ENCODE measurements around the gene KLHL14.

DNA sequence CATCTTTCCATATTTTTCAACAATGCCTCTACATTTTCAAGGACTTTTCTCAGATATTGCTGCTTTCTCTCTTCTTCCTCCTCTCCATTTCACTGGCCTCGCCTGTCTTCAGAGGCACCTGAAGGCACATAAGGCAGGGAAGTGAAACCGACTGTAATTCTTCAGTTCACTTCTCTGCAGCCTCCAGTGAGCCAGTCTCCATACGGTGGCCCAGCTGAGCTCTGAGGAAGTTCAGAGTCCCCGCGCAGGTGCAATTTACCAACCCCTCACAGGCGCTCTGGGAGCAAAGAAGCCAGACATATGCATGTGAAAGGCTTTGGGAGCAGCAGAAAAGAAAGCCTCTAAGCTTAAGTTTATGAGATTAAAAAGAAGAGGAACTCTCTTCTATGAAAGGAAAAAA, 12.4 kb downstream of the KLHL14 start:
- TF ChIP-seq, protein P1, sequence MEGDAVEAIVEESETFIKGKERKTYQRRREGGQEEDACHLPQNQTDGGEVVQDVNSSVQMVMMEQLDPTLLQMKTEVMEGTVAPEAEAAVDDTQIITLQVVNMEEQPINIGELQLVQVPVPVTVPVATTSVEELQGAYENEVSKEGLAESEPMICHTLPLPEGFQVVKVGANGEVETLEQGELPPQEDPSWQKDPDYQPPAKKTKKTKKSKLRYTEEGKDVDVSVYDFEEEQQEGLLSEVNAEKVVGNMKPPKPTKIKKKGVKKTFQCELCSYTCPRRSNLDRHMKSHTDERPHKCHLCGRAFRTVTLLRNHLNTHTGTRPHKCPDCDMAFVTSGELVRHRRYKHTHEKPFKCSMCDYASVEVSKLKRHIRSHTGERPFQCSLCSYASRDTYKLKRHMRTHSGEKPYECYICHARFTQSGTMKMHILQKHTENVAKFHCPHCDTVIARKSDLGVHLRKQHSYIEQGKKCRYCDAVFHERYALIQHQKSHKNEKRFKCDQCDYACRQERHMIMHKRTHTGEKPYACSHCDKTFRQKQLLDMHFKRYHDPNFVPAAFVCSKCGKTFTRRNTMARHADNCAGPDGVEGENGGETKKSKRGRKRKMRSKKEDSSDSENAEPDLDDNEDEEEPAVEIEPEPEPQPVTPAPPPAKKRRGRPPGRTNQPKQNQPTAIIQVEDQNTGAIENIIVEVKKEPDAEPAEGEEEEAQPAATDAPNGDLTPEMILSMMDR (IDR thresholded peaks at IDR 0.05): no peak
- TF ChIP-seq EP300 (IDR thresholded peaks at IDR 0.05) (no peak), POLR2AphosphoS5 (IDR thresholded peaks at IDR 0.05) (no peak)
